NCI-H1417 treated with DMSO at 0.1 percent for 48 hours (cell line): ENCODE results near the gene TBXAS1.

ENCODE experiments used
- DNase-seq: peaks from one replicate; lab custom pipeline; 2025; lab: John Stamatoyannopoulos, UW

The TBXAS1 gene

GRCh38 chr7:140004672-140005071, 175.6 kb downstream of the TBXAS1 start:
- no peak for DNase-seq

GRCh38 chr7:140005341-140005740, 176.3 kb downstream of the TBXAS1 start:
- no peak for DNase-seq

GRCh38 chr7:140005754-140006503, 176.9 kb downstream of the TBXAS1 start:
- no peak for DNase-seq

- no peak for DNase-seq
These were observed 177.5 kb downstream of the TBXAS1 start for GRCh38 chr7:140006600-140006999.

- no peak for DNase-seq
These were observed 178.1 kb downstream of the TBXAS1 start for GRCh38 chr7:140007051-140007690.

- DNase-seq, result no peak
These were observed 179.9 kb downstream of the TBXAS1 start for GRCh38 chr7:140008755-140009610.

GRCh38 chr7:140009735-140010134, 180.7 kb downstream of the TBXAS1 start:
- DNase-seq, result no peak

GRCh38 chr7:140010194-140010895, 181.3 kb downstream of the TBXAS1 start:
- no peak for DNase-seq

GRCh38 chr7:140013676-140014075, 184.6 kb downstream of the TBXAS1 start:
- no peak for DNase-seq

GRCh38 chr7:140014123-140014522, 185.1 kb downstream of the TBXAS1 start:
- DNase-seq, result no peak

GRCh38 chr7:140015471-140015970, 186.5 kb downstream of the TBXAS1 start:
- DNase-seq, result no peak

GRCh38 chr7:140016540-140016939, 187.5 kb downstream of the TBXAS1 start:
- no peak for DNase-seq

GRCh38 chr7:140017034-140017433, 188.0 kb downstream of the TBXAS1 start:
- no peak for DNase-seq

GRCh38 chr7:140017543-140017942, 188.5 kb downstream of the TBXAS1 start:
- DNase-seq, result no peak

- DNase-seq, result no peak
These were observed 189.3 kb downstream of the TBXAS1 start for GRCh38 chr7:140018125-140019043.

GRCh38 chr7:140019172-140019571, 190.1 kb downstream of the TBXAS1 start:
- DNase-seq, result no peak

- DNase-seq, result no peak
These were observed 190.5 kb downstream of the TBXAS1 start for GRCh38 chr7:140019606-140020005.

- no peak for DNase-seq
These were observed 192.5 kb downstream of the TBXAS1 start for GRCh38 chr7:140021603-140022002.

GRCh38 chr7:140022582-140023211, 193.6 kb downstream of the TBXAS1 start:
- no peak for DNase-seq

- DNase-seq, result no peak
These were observed 194.7 kb downstream of the TBXAS1 start for GRCh38 chr7:140023728-140024127.
